GM19035 (cell line): ENCODE results near the gene CLEC1A.

Experiments
- ATAC-seq: cut with Tn5 transposase; IDR thresholded peaks from one replicate; pipeline ENCODE4 v1.9.1; 2021; ENCODE audit not compliant: unreplicated experiment

Gene CLEC1A

DNA sequence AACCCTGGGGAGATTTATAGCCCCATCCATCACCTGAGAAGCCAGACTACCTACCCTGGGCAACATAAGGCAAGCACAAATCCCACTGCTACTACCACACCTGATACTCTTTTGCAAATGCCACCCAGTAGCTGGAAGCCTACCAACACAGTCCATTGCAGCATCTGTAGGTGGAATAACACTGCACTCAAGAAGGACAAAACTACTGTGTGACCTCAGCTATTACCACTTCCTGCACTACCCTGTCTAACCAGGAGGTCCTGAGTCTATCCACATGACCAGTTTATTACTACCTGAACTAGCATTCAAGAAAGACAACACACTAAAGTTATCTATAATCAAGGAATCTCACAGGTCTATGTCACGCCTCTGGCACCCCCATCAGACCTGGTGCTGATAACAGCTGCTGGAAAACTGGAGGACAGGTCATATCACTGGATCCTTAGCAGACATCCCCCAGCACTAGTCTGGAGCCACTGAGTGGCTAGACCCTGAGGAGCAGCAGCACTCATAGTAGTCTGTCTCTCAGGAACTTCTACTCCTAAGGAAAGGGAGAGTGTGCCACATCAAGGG lies 2.9 kb upstream of the CLEC1A start:
- no peak for ATAC-seq

DNA sequence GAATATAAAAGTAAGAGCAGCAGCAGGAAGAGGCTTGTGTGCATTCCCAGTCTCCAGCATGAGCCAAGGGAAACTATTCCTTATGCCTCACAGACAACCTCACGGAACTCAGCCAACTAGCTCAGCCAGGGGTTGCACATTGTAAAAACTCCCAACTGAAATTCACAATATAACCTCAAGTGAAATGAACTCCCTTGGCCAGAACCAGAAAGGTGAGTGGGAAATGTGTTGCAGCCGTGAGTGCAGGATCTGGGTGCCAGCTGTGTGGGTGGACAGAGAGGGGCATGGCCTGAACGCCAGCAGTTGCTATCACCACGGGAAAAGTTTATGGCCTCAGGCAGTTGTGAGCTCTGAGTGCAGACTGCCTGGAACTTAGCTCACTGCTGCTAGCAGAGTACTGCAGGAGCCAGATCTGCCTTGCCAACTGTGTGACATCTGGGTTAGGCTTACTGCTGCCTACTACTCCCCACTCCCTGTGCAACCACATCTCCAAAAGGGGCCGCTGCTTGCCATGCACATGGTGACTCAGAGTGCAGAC lies 2.3 kb upstream of the CLEC1A start:
- ATAC-seq, result no peak

DNA sequence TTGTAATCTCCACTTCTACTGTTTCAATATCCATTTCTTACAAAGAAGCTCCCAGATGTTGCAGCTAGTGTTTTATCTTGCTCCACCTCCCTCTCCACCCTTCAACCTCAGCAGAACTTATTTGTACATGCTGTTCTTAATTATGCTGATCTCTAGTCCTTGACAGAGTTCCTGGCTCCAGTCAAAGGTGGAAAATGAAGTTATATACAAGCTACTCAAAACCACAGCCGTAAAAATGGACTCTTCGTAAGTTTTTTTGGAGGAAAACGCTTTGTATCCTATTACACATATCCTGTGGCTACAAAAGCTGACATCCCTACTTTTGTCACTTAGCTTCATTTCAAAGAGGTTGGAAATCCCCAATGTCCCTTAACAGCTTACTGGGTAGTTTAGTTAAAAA lies 1.3 kb downstream of the CLEC1A start:
- no peak for ATAC-seq

DNA sequence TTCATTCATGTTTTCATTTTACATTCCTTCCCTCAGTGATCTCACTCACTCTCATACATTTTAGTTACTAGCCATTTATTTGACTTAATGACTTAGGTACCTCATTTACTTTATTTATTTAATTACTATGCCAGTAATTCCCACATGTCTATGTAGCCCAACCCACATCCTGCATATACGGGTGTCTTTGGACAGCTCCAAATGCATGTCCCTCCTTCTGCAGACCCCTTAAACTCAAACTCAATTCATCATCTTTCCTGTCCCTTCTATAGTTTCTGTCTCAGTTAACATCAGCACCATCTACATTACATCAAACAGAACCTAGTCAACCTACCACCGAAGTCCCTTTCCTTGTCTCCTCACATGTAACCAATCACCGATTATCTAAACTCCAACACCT lies 2.8 kb downstream of the CLEC1A start:
- ATAC-seq, result no peak

DNA sequence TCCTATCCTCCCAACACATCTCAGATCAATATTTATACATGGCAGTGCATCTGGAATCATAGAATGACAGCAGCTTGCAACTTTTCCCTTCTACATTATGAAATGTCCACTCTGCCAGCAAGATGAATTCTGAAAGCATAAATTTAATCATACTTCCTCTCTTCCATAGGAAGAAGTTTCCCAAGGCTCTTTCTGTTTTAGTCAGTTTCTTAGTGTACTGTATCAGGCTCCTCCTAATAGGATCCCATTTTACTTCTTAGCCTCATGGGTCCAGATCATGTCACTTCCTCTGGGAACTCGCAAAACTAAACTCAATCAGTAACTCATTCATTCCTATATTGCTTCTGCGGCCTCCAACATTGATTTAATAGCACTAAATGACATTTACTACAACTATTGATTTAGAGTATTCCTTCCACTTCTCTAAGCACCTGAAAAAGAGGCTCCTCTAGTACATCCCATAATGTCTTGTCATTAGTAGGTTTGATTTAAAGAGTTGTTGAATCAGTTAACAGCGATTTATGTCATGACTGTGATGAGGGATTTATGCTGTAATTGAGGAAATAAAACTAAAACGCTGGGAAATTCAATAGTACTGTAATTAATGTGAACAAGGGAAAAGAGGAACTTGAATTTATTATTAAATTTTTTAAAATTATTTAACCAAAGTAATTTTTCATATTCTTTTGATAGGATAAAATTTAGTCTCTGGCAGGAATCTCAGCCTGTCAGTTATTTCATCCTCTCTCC lies 4.0 kb downstream of the CLEC1A start:
- no peak for ATAC-seq

DNA sequence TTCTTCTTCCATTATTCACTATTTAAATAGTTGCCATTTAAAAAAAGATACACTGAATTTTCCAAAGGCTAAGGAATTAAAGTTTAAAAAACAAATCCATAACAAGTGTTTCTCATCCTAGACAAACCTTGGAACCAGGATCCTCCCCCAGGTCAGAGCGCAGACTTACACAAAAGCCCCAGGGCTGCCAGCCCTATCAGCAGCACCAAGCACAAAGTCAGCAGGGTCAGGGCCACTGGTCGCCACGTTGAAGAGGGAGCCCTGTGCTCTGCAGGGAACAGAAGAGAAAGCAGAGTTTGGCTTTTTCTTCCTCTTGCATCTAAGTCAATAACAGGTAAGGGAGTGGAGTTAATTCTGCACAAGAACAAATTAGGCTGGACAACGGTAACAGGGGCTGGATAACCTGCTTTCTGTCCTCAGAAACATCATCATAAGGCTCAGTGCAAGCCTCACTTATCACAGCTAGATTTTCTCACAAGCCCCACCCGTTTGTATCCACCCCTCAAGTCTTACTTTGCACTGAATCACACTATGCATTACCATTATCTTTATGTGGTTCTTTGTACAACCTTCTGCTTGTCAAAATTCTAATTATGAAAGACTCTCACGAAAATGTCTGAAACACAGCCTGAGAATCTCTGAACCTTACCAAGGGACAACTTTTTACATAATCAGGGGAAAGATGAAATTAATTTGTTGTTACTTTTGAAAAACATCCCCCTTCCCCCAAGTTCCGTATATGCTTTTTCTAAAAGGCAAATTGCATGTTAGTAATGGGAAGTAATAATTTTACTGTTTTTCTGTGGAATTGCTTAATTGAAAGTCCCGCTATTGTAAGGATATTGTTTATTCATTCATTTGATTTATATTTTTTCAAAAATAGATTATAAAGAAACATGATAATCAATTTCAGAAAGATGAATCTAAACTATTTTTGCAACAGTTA lies 9.6 kb downstream of the CLEC1A start:
- no peak for ATAC-seq

DNA sequence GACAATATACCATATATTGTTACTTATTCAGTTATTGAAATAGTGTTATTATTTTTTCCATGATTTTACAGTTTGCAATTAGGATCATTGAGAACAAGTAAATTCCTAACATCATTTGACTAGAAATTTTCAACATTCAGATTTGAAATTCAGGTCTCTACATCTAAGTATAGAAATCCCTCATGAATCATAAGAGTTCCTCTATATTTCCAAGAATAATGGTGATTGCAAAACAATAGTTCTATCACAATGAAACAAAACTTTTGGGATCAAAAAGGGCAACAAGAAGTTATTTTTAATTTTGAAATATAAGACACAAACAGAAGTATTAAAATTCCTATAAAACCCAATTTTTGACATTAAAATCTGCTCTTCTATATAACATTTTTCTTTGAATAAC lies 10.8 kb downstream of the CLEC1A start:
- no peak for ATAC-seq

DNA sequence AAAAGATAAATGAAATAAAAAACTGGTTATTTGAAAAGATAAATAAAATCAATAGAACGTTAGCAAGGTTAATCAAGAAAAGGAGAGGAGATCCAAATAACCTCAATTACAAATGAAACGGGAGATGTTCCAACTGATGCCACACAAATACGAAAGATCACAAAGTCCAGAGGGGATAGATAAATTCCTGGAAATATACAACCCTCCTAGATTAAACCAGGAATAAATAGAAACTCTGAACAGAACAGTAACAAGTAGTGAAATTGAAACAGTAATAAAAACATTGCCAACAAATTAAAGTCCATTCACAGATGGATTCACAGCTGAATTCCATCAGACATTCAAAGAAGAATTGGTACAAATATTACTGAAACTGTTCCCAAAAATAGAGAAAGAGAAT lies 12.4 kb downstream of the CLEC1A start:
- no peak for ATAC-seq

DNA sequence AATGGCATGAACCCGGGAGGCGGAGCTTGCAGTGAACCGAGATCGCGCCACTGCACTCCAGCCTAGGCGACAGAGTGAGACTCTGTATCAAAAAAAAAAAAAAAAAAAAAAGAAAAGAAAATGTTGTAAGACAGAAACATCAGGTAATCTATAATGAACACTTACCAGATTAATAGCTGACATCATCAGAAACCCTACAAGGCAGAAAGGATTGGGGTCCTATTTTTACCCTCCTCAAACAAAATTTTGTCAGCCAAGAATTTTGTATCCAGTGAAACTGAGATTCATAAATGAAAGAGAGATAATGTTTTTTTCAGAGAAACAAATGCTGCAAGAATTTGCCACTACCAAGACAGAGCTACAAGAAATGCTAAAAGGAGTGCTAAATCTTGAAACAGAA lies 14.1 kb downstream of the CLEC1A start:
- no peak for ATAC-seq

DNA sequence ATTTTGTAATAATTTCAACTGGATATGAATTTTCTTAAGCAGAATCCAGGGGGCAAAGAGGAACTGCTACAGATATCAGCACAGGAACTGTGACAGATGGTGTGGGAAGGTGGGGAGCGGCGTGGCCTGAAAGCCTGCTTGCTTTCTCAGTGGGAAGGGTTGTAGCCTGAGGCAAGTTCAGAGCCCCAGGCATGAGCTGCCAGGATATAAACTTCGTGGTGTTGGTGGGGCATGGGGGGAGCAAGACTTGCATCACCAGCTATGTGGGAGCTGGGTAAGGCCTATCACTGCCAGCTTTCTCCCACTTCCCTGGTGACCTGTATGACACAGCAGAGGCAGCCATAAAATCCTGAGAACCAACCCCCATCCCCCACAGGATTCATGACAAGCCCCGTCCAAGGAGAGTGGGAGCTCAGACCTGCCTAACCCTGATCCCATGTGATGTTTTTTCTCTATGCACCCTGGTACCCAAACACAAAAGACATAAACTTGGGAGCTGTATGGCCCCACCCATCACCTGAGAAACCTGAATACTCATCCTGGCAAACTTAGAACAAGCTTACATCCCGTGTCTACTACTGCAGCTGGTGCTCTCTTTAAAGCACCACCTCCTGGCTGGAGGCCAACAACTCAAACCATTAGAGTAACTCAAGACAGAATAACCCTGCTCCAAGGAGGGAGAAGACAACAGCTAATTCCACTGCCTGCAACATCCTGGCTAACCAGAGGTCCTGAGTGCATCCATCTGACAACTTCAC lies 16.5 kb downstream of the CLEC1A start:
- ATAC-seq, result no peak

DNA sequence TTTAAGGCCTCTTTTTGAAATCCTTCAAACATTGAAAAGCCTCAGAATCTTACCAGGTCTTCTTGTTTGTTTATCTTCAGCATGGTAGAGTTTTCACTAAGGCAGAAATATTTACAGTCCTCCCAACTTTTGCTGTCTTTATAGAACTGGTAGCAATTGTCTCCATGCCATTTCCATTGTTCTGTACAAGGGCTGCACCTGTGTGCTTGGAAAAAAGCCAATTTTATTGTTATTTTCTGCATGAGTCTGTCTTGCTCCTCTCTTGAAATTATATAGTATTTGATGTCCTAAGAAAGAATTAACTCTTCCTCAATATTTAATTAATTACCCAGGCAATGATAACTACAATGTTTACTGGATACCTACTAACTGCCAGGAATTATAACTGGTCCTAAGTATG lies 23.3 kb downstream of the CLEC1A start:
- no peak for ATAC-seq

DNA sequence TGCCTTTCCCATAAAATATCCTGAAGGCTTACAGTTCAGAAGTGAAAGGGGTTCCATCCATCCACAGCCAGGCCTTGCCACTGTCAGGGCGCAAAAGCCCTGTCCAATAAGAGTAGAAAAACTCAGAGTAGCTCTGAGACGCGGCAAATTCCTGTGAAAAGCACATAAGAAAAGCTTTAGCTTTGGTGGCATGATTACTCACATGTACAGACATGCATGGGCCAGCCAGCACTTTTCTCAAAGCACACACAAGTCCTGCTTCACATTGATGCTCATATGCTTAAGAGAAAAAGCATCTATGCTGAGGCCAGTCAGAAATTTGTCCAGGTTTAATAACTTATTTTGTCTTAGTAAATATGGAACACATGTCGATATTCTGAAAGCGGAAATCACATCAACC lies 25.5 kb downstream of the CLEC1A start:
- no peak for ATAC-seq

DNA sequence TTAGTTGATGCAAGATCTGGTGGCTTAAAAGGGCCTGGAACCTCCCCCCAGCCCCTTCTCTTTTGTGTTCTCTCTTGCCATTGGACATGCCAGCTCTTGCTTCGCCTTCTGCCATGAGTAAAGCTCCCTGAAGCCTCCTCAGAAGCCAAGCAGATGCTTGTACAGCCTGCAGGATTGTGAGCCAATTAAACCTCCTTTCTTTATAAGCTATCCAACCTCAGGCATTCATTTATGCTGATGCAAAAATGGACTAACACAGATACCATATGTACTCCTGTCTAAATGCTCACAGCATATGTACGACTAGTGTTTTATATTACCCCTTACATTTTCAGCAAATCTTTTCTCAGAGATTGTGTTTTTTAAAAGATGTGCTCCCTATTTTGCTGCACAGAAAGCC lies 26.7 kb downstream of the CLEC1A start:
- no peak for ATAC-seq

DNA sequence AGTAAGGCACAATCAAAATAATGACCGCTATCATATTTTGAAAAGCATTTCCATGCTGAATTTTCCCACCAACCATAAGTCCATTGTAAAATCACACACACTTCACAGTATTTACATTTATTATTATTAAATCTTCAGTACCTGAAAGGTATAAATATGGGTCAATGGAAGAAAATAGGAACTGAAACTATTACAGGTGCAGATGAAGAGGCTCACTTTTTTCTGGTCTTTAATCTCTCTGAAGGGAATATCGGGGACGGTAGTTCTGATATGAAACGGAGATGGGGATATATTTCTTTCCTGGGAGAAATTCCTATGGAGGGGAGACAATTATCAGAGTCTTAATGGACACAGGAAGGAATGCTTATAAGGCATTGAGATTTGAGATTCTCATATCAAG lies 28.4 kb downstream of the CLEC1A start:
- ATAC-seq, result no peak

DNA sequence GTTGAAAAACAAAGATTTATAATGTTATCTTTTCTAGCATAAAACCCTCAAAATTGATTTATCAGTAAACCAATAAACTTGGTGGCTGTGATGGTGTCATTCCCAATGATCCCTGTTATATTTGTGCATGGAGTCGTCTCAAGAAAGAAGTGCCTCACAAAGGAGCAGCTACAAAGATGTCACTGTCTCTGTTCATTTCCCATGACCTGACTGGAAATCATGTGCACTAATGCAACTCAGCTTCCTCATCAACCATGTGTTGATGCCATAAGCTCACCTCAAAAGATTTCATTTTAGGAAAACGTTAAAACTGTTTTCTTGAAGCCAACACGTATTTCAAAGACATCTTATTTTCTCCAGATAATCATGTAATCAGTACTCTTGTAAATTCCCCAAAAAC lies 28.8 kb downstream of the CLEC1A start:
- no peak for ATAC-seq

DNA sequence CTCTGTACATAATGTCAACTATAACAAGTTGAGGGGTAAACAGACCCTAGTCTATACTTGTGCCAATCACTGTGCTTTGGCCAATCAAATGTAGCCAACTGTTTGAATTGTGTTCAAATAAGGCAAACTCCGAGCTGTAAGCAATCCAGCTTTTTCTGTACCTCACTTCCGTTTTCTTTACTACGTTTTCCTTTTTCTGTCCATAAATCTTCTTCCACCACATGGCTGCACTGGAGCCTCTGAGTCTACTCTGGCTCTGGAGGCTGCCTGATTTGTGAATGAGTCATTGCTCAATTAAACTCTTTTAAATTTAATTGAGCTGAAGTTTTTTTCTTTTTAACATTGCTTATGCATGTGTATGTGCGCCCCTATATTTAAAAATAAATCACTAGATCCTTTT lies 29.7 kb downstream of the CLEC1A start:
- ATAC-seq, result no peak

DNA sequence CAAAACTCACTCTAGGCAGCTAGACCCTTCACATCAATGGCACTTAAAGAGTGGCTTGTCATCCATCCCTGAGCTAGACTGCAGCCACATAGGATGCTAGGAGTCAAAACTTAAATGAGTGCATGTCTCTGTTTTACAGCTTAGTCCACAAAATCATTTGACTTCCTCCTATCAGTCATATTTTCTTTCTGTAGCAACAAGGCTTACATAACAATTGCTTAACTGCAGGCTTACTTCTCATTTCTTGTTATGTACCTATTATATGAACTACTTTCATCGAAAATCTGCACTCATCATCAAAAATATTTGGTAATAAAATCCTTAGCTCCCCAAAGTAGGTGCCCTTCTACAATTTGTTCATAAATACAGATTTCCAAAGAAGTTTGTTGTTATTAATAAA lies 30.1 kb downstream of the CLEC1A start:
- no peak for ATAC-seq

DNA sequence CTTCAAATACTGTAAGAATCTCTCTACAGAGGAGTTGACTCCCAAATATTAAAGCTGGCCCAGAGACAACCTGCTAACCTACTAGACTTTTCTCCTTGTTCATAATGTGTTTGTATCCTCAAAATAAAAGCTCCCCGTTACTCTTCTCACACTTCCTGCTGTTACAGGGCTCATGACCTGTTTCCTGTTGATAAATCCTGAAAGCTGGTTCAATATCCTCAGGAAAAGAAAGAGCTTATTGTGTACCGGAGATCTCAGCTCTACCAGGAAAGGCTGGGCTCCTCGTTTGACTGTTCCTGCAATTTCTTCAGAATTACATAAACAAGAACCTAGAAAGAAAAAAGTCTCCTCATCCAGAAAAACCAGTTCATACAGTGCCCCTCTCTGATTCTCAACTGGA lies 30.8 kb downstream of the CLEC1A start:
- no peak for ATAC-seq

DNA sequence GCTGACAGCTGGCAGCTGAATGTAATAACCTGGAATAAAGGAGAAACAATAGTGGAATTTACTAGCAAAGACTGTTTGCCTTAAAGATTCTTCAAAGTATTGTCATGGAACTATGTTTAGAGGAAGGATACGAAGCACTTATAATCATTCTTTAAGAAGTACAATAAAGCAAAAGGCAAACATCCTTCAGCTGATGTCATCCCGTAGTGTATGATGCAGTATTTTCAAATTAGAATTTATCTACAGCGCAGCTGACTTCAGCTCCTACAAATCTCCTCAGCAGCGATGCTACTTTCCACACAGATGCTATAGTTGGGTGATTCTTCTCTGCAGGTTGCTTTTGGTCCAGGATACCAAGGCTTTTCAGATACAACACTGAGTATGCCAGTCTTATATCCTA lies 31.5 kb downstream of the CLEC1A start:
- ATAC-seq, result no peak

DNA sequence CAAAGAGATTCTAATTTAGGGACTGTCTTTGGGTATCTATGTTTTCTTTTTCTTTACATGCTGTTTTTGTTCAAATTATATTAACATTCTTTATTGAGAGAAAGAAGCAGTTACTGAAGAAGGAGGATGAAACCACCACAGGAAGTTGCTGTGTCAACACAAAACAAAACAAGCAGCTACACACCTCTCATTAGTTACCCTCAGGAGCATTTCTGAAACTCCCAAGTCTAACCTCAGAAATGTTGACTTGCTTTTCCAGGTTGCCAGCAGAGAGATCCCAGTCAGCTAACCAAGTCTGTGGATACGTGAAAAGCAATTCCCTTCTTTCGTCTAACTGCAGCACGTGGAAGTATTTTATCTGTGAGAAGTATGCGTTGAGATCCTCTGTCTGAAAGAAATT lies 33.5 kb downstream of the CLEC1A start:
- no peak for ATAC-seq

DNA sequence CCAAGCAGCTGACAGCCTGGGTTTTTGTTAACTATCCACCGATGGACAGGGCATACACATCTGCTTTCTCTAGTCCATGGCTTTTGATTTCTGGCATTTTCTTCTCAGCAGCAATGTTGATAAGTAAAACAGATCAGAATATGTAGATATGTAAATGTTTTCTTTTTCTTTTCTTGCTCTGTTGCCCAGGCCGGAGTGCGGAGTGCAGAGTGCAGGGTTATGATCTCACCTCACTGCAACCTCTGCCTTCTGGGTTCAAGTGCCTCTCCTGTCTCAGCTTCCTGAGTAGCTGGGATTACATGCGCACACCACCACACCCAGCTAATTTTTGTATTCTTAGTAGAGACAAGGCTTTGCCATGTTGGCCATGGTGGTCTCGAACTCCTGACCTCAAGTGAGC lies 40.4 kb downstream of the CLEC1A start:
- no peak for ATAC-seq
